Activated T-cell treated with anti-CD3 and anti-CD28 coated beads, Interleukin-2, amount 50 U/mL, for 48 hours (primary cell): ENCODE measurements around the gene TCP11L1.
"Not testable (repeated sequence)": the region's sequence is repeated elsewhere in the genome, so short reads cannot be mapped to it uniquely, and the experiment has no call there.

Experiments used
- DNase-seq, 2 experiments: peaks; one replicate each; pipeline ENCODE4 v3.0.0-alpha.2; 2020

TCP11L1 gene

GRCh38 chr11:33033493-33033892 lies 5.9 kb upstream of the TCP11L1 start:
- no peak for DNase-seq

- DNase-seq = no peak
Measured at GRCh38 chr11:33035011-33035410, 4.4 kb upstream of the TCP11L1 start.

GRCh38 chr11:33040033-33040861 lies 875 bp downstream of the TCP11L1 start:
- DNase-seq = peak; percentile 63

GRCh38 chr11:33040862-33041453 lies 1.6 kb downstream of the TCP11L1 start:
- DNase-seq = no peak

- DNase-seq = no peak
Measured at GRCh38 chr11:33043221-33043830, 4.0 kb downstream of the TCP11L1 start.

- DNase-seq = no peak
Measured at GRCh38 chr11:33044285-33044756, 4.9 kb downstream of the TCP11L1 start.

GRCh38 chr11:33045551-33046255 lies 6.3 kb downstream of the TCP11L1 start:
- DNase-seq = no peak

- DNase-seq = not testable (repeated sequence)
Measured at GRCh38 chr11:33048701-33049100, 9.3 kb downstream of the TCP11L1 start.

GRCh38 chr11:33049565-33050408 lies 10.4 kb downstream of the TCP11L1 start:
- not testable (repeated sequence) for DNase-seq

- DNase-seq = no peak
Measured at GRCh38 chr11:33052231-33052630, 12.9 kb downstream of the TCP11L1 start.

GRCh38 chr11:33055375-33055774 lies 16.0 kb downstream of the TCP11L1 start:
- DNase-seq = no peak

GRCh38 chr11:33057284-33057683 lies 17.9 kb downstream of the TCP11L1 start:
- DNase-seq = no peak

GRCh38 chr11:33059331-33060007 lies 20.1 kb downstream of the TCP11L1 start:
- no peak for DNase-seq

- no peak for DNase-seq
Measured at GRCh38 chr11:33060271-33060670, 20.9 kb downstream of the TCP11L1 start.

GRCh38 chr11:33062137-33062536 lies 22.8 kb downstream of the TCP11L1 start:
- DNase-seq = no peak

- DNase-seq = no peak
Measured at GRCh38 chr11:33063326-33063881, 24.0 kb downstream of the TCP11L1 start.

GRCh38 chr11:33064033-33064825 lies 24.9 kb downstream of the TCP11L1 start:
- no peak for DNase-seq

- no peak for DNase-seq
Measured at GRCh38 chr11:33064866-33065265, 25.5 kb downstream of the TCP11L1 start.

- peak; percentile 76 to 84 for DNase-seq
Measured at GRCh38 chr11:33065445-33066178, 26.2 kb downstream of the TCP11L1 start.

GRCh38 chr11:33067294-33067693 lies 27.9 kb downstream of the TCP11L1 start:
- DNase-seq = no peak
